Measurements from ENCODE around the gene SYTL3.
"Not testable (repeated sequence)": the region's sequence is repeated elsewhere in the genome, so short reads cannot be mapped to it uniquely, and the experiment has no call there.

The SYTL3 gene

DNA sequence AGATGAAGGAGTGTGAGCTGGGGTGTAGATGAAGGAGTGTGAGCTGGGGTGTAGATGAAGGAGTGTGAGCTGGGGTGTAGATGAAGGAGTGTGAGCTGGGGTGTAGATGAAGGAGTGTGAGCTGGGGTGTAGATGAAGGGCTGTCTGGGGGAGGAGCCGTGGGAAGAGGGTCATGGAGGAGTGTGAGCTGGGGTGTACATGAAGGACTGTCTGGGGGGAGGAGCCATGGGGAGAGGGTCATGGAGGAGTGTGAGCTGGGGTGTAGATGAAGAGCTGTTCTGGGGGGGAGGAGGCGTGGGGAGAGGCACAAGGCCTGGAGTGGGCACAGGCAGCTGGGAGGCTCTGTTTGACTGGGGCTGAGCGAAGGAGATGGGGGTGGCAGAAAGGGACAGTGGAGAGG lies 51.4 kb downstream of the SYTL3 start:
- FAIRE-seq = not testable (repeated sequence)

DNA sequence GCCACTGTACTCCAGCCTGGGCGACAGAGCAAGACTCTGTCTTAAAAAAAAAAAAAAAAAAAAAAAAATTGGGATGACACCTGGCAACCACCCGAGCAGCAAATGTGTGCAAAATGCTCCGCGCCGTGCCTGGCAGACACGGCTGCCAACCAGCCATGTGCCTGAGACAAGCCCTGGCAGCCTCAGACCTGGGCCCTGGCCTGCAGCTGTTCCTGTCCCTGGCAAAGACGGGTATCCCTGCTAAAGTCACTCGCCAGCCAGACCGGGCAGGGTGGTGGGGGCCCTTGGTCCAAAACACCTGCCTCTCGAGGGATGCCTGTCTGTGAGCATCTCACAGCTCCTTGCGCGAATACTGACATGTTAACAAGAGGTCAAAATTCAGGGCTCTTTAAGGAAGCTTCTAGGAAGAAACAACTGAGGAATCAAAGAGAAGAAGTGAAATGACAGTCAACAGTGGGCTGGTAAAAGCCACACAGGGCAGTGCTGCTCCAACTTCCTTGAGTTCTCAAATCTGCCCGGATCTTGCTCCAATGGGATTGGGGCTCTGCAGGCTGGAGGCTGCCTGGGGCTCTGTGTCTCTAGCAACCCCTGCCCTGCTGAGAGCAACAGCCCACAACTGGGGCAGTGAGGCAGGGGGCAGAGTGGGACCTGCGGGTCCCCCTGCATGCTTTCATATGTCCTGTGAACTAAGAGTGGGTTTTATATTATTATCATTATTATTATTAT lies 53.4 kb downstream of the SYTL3 start:
- FAIRE-seq = no peak

- FAIRE-seq = no peak
Measured at GRCh38 chr6:158703837-158704822, 54.3 kb downstream of the SYTL3 start.

GRCh38 chr6:158705386-158706126 lies 55.7 kb downstream of the SYTL3 start:
- FAIRE-seq = no peak

GRCh38 chr6:158706369-158706982 lies 56.6 kb downstream of the SYTL3 start:
- no peak for FAIRE-seq

- no peak for FAIRE-seq
Measured at GRCh38 chr6:158707120-158707820, 57.4 kb downstream of the SYTL3 start.

GRCh38 chr6:158707821-158708195 lies 58.0 kb downstream of the SYTL3 start:
- no peak for FAIRE-seq

GRCh38 chr6:158708239-158708638 lies 58.4 kb downstream of the SYTL3 start:
- no peak for FAIRE-seq

DNA sequence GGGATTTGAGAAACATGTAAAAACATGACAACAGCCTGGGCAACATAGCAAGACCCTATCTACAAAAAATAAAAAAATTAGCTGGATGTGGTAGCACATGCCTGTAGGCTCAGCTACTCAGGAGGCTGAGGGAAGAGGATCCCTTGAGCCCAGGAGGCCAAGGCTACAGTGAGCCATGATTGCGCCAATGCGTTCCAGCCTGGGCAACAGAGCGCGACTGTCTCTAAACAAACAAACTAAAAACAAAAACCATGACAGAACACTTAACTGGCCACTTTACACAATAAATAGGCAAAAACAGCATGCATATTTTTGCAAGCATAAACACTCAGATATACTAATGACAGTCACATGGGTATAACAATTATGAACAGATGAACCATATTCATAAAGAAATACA lies 60.0 kb downstream of the SYTL3 start:
- FAIRE-seq = no peak

DNA sequence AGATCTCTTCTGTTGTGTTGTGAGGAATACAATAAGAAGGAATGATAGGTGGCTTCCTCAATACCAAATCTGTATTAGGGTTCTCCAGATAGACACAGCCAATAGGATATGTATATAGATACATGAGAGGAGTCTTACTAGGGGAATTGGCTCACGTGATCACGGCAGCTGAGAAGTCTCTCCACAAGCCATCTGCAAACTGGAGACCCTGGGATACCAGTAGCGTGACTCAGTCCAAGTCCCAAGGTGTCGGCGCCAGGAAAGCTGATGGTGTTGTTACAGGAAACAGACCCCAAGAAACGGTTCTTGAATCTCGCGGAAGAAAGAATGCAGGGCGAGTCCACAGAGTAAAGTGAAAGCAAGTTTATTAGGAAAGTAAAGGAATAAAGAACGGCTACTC lies 61.4 kb downstream of the SYTL3 start:
- no peak for FAIRE-seq

GRCh38 chr6:158713469-158713868 lies 63.6 kb downstream of the SYTL3 start:
- FAIRE-seq = no peak

DNA sequence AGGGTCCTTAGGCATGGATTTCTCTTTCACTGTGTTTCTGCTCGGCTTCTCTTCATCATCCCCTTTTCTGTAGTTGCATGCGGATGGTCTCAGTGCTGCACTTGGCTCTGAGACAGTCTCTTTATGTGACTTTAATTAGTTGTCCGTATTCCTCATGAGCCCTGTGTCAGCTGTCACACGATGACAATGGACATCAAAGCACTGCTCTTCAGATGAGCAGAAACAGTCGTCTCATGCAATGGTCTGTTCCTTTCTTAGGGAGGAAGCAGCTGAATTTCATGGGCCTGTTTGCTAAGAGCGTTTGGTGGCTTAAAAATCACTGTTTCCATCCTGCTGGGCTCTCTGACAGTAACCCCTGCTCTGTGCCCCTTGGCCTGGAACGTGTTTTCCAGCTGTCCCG lies 64.9 kb downstream of the SYTL3 start:
- FAIRE-seq = no peak

- FAIRE-seq = no peak
Measured at GRCh38 chr6:158715330-158716311, 65.8 kb downstream of the SYTL3 start.

- no peak for FAIRE-seq
Measured at GRCh38 chr6:158717341-158718330, 67.8 kb downstream of the SYTL3 start.

DNA sequence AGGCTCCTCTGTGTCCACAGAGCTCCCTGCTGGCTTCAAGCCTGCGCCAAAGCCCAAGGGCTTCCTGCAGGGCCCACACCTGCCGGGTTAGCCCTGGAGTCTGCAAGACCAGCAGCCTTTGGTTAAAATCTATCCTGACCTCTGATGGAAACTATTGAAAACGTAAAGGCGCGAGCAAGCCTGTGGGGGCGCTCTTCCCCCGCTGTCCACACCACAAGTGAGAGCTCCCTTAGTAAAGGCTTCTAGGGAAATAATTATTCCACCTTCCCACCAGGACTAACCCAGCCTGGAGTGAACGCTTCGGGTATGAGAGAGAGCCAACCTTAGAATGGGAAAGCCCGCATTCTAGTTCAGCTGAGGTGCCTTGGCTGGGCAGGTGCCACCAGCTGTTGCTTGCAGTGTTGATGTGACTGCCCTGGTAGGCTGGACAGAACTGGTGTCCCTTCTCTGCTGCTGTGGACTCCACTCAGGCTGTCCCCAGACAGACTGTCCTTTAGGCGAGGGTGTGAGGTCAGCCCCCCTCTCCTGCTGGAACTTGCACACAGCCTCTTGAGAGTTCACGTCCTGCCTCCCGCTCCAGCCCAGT lies 68.7 kb downstream of the SYTL3 start:
- FAIRE-seq = no peak

- FAIRE-seq = no peak
Measured at GRCh38 chr6:158722176-158722729, 72.4 kb downstream of the SYTL3 start.

DNA sequence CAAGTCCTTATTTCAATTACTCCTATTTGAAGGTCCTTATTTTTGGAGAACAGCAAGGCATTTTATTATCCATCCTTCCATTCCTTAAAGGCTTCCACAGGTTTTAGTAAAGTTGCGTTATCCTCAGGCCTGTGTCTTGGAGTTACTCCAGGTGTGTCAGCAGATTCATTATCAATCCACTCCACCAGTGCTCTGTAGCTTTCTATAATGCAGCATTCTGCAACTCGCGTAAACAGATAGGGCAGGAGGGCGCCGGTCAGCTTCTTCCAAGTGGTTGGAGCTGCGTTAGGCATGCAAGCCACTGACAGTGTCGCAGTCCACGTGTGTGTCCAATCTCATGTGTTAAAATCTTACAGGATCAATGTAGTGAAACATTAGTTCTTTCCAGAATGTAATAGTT lies 75.8 kb downstream of the SYTL3 start:
- no peak for FAIRE-seq

DNA sequence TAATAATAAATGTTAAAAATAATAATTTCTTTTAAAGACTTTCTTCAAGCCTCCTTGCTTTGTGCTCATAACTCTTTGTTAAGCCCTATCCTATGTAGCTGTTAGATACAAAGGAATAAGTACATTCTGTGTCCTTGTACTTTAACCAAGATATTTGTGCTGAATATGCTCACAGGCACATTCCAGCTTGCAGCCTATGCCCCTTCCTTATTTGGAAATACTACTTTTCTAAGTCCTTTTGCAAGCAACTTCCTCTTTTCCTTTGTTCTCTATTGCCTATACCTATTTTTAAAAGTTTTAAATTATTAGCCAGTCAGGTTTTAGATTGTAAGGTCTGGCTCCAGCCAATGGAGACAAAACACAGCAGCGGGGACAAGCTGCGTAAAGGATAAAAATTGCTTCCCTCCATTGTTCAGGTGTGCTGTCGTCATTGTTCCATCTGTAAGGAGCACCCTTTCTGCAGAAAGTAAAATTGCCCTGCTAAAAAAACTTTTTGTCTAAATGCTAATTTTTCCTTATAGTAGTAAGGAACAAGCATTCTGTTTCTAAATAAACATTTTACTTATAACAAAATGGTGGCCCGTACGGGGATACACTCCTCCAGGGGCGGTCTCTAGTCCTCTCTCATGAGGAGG lies 80.2 kb downstream of the SYTL3 start:
- no peak for FAIRE-seq

- FAIRE-seq = no peak
Measured at GRCh38 chr6:158730541-158730907, 80.7 kb downstream of the SYTL3 start.
